Spleen (tissue), 11 donors: ENCODE data around the gene CGRRF1. TPM values are rescaled to one million over a fixed set of nuclear protein-coding genes. Genes with fewer than 3 reads are reported as not detected.

Experiments used
- DNase-seq: peaks from one replicate; pipeline ENCODE4 v3.0.0-alpha.2; 2020
- H3K27ac ChIP-seq, 8 donors: fragments of 200-600 bp; sonication (generic) in 7 of 8; 1 replicate in 4 of 8; 2 replicates in 4 of 8; pipeline versions ENCODE4 v1.5.0 to v1.8.0; 2016 to 2021; ENCODE audit warnings: inconsistent platforms in 4 of 8, mild to moderate bottlenecking in 4 of 8, moderate library complexity in 1 of 8
- H3K27me3 ChIP-seq, 7 donors: fragments of 200-600 bp; sonication (generic) in 6 of 7; replicated peaks in 1 of 7; 1 replicate in 4 of 7; 2 replicates in 3 of 7; pipeline versions ENCODE4 v1.5.0 to v1.8.0; 2016 to 2021; ENCODE audit warnings: inconsistent platforms in 3 of 7, mild to moderate bottlenecking in 1 of 7
- H3K36me3 ChIP-seq, 6 donors: fragments of 200-600 bp; sonication (generic) in 5 of 6; 1 replicate in 4 of 6; 2 replicates in 2 of 6; pipeline versions ENCODE4 v1.5.0 to v1.8.0; 2016 to 2021; ENCODE audit warnings: inconsistent platforms in 2 of 6
- H3K4me1 ChIP-seq, 6 donors: fragments of 200-600 bp; sonication (generic) in 5 of 6; 1 replicate in 3 of 6; 2 replicates in 3 of 6; pipeline versions ENCODE4 v1.5.0 to v1.8.0; 2016 to 2021; ENCODE audit warnings: inconsistent platforms in 3 of 6
- H3K4me3 ChIP-seq, 8 donors: fragments of 200-600 bp; sonication (generic) in 7 of 8; 1 replicate in 4 of 8; 2 replicates in 4 of 8; pipeline versions ENCODE4 v1.5.0 to v1.8.0; 2016 to 2021; ENCODE audit warnings: inconsistent platforms in 4 of 8, mild to moderate bottlenecking in 4 of 8, moderate library complexity in 2 of 8
- H3K9me3 ChIP-seq, 8 donors: fragments of 200-600 bp; sonication (generic) in 7 of 8; 1 replicate in 4 of 8; 2 replicates in 4 of 8; pipeline versions ENCODE4 v1.5.0 to v1.8.0; 2016 to 2021; ENCODE audit warnings: inconsistent platforms in 4 of 8
- CTCF ChIP-seq, 11 experiments: fragments of 200-600 bp in 7 of 11; fragments of 450-650 bp in 4 of 11; sonication (generic) in 4 of 11; IDR thresholded peaks in 8 of 11; conservative IDR thresholded peaks in 3 of 11; 1 replicate in 7 of 11; 2 replicates in 4 of 11; pipeline versions ENCODE4 v1.4.0 to v1.8.0; 2016 to 2021; ENCODE audit warnings: antibody characterized with exemption in 11 of 11, inconsistent platforms in 4 of 11, mild to moderate bottlenecking in 1 of 11
- POLR2A ChIP-seq, 3 donors: fragments of 450-650 bp; IDR thresholded peaks; one replicate each; pipeline ENCODE4 v1.5.1; 2017; ENCODE audit warnings: antibody characterized with exemption in 3 of 3, mild to moderate bottlenecking in 1 of 3
- POLR2AphosphoS5 ChIP-seq, 3 donors: sonication (generic); formaldehyde crosslinking; IDR thresholded peaks; one replicate each; pipeline ENCODE4 v1.5.1; 2017; ENCODE audit warnings: antibody characterized with exemption in 3 of 3
- WGBS, 5 donors: extraction: QIAGEN DNeasy Blood & Tissue Kit in 3 of 5; methylation state at CpG; one replicate each; pipeline versions ENCODE4 v1.1.5 to v1.1.7; 2013 to 2018; 5-methylcytosine and 5-hydroxymethylcytosine counted together
- intact Hi-C: fragments of 100-400 bp; cut with DNase I; formaldehyde crosslinking; loops from one replicate; pipeline ENCODE4 v1.15.0; 2023; ENCODE audit warnings: low total_unique reads
- polyA plus RNA-seq, 3 donors: library from polyadenylated mRNA; stranded (reverse); fragments of 200-250 nt; gene quantifications; one replicate each; pipeline ENCODE4 v1.2.1, GENCODE V29; 2013
- total RNA-seq, 7 donors: library from RNA; depleted of rRNA in 3 of 7; stranded (reverse); fragments of >200 nt in 3 of 7; fragmentation: NEBNext Ultra II Directional in 4 of 7; extraction: Animal tissue kit (Norgen Biotek cat#: 25700) in 4 of 7; gene quantifications; one replicate each; pipeline versions ENCODE4 v1.1.0 to v1.2.1, GENCODE V29; 2016 to 2021
- donor health status: healthy with polysubstance abuse.
- donor health status: DM: no; HTN: no; CAD: no; lungs with moderate emphysema.
- donor health status: DM: no; HTN: no; CAD: no.
- donor health status: Bipolar disorder and iron deficiency.
- donor health status: healthy.
- donor health status: DM: no; HTN: no; CAD: no.
- donor health status: DM: yes; HTN: yes; CAD: no.

CGRRF1 gene
- total and polyA plus RNA-seq, 10 donors = 11.3 to 19.8 (median 17.3) TPM

- 39 to 69% (median 45%) methylated on average over 1 of the region's 1 CpG for WGBS, 5 donors
- H3K4me3 ChIP-seq = no peak overlapping the region
- peaks cover 0 to 14% (median 2%) of the 10 kb centered on the region in 6 donors for H3K4me1 ChIP-seq
- TF ChIP-seq POLR2A (IDR thresholded peaks at IDR 0.05) = no peak
- no peak for TF ChIP-seq CTCF (IDR thresholded peaks at IDR 0.05 in 8 of 11, conservative IDR thresholded peaks at IDR 0.05 in 3 of 11)
- TF ChIP-seq POLR2AphosphoS5 (IDR thresholded peaks at IDR 0.05) = no peak
- H3K9me3 ChIP-seq = no peaks in the 10 kb centered on the region
- intact Hi-C loops = no loop called here
- no peak for DNase-seq
- no peak overlapping the region for H3K27ac ChIP-seq
- no peaks in the 10 kb centered on the region for H3K27me3 ChIP-seq
- H3K36me3 ChIP-seq = peaks cover 0 to 62% (median 11%) of the 10 kb centered on the region in 6 donors
Measured at GRCh38 chr14:54529811-54530210, 20.1 kb downstream of the CGRRF1 start.

GRCh38 chr14:54532111-54533012, 22.7 kb downstream of the CGRRF1 start:
- H3K4me3 ChIP-seq = no peak overlapping the region
- H3K9me3 ChIP-seq = no peaks in the 10 kb centered on the region
- peaks cover 0 to 56% (median 2%) of the 10 kb centered on the region in 6 donors for H3K36me3 ChIP-seq
- DNase-seq = no peak
- peaks cover 0 to 14% (median 2%) of the 10 kb centered on the region in 6 donors for H3K4me1 ChIP-seq
- intact Hi-C loops = no loop called here
- no peak for TF ChIP-seq POLR2A (IDR thresholded peaks at IDR 0.05)
- TF ChIP-seq POLR2AphosphoS5 (IDR thresholded peaks at IDR 0.05) = no peak
- TF ChIP-seq CTCF (IDR thresholded peaks at IDR 0.05 in 8 of 11, conservative IDR thresholded peaks at IDR 0.05 in 3 of 11) = no peak
- no peaks in the 10 kb centered on the region for H3K27me3 ChIP-seq
- WGBS, 5 donors = 72 to 78% (median 75%) methylated on average over 3 of the region's 3 CpGs
- H3K27ac ChIP-seq = no peak overlapping the region

GRCh38 chr14:54533100-54533499, 23.4 kb downstream of the CGRRF1 start:
- Histone ChIP-seq H3K27me3 (no peaks in the 10 kb centered on the region), H3K4me1 (peaks cover 0 to 14% (median 2%) of the 10 kb centered on the region in 6 donors), H3K36me3 (peaks cover 0 to 56% (median 5%) of the 10 kb centered on the region in 6 donors), H3K9me3 (no peaks in the 10 kb centered on the region), H3K4me3 (no peak overlapping the region), H3K27ac (no peak overlapping the region)
- no peak for DNase-seq
- intact Hi-C loops = no loop called here
- no peak for TF ChIP-seq CTCF (IDR thresholded peaks at IDR 0.05 in 8 of 11, conservative IDR thresholded peaks at IDR 0.05 in 3 of 11)
- no peak for TF ChIP-seq POLR2A (IDR thresholded peaks at IDR 0.05)
- TF ChIP-seq POLR2AphosphoS5 (IDR thresholded peaks at IDR 0.05) = no peak
- 84 to 100% (median 95%) methylated on average over 1 of the region's 1 CpG for WGBS, 5 donors

- H3K9me3 ChIP-seq = no peaks in the 10 kb centered on the region
- intact Hi-C loops = no loop called here
- DNase-seq = no peak
- H3K27ac ChIP-seq = no peak overlapping the region
- H3K27me3 ChIP-seq = no peaks in the 10 kb centered on the region
- H3K4me1 ChIP-seq = peaks cover 0 to 7% (median 0%) of the 10 kb centered on the region in 6 donors
- peaks cover 0 to 57% (median 18%) of the 10 kb centered on the region in 6 donors for H3K36me3 ChIP-seq
- no peak overlapping the region for H3K4me3 ChIP-seq
- TF ChIP-seq POLR2A (IDR thresholded peaks at IDR 0.05) = no peak
- no peak for TF ChIP-seq POLR2AphosphoS5 (IDR thresholded peaks at IDR 0.05)
- TF ChIP-seq CTCF (IDR thresholded peaks at IDR 0.05 in 8 of 11, conservative IDR thresholded peaks at IDR 0.05 in 3 of 11) = no peak
- WGBS, 5 donors = 85 to 90% (median 86%) methylated on average over 1 of the region's 1 CpG
Measured at GRCh38 chr14:54535126-54535525, 25.4 kb downstream of the CGRRF1 start.
